8988T (cell line): ENCODE data around the gene EXOSC2.

Experiments
- DNase-seq: peaks from one replicate; pipeline ENCODE4 v3.0.0; 2011

Gene EXOSC2

DNA sequence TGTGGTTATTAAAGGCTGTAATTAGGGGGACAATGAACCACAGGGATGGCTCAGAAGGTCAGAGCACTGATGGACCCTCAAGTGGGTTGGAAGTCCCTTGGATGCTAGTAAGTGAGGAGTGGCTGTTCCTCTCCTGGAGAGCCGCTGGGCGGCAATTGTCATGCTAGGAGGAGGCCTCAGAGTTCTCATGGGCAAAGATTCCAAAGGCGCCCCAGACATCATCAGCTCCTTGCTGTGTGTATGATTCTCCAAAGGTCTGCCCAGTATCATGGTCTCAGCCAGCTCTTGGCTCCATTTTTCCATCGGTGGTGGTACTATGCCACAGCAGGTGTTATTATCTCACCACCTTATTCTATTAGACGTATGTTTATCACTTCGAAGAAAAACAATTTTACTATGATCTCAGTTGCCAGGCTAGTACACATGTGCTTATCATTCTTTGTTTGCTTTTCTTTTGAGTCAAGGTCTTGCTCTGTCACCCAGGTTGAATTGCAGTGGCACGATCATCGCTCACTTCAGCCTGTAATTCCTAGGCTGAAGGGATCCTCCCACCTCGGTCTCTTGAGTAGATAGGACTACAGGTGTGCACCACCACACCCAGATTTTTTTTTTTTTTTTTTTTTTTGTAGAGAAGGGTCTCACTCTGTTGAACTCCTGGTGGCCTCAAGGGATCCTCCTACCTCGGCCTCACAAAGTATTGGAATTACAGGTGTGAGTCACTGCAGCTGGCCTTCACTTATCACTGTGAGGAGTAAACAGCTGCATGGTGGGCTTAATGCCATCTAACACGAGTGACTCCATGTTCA lies 46.8 kb downstream of the EXOSC2 start:
- DNase-seq = no peak

GRCh38 chr9:130741024-130741305 lies 47.4 kb downstream of the EXOSC2 start:
- no peak for DNase-seq

DNA sequence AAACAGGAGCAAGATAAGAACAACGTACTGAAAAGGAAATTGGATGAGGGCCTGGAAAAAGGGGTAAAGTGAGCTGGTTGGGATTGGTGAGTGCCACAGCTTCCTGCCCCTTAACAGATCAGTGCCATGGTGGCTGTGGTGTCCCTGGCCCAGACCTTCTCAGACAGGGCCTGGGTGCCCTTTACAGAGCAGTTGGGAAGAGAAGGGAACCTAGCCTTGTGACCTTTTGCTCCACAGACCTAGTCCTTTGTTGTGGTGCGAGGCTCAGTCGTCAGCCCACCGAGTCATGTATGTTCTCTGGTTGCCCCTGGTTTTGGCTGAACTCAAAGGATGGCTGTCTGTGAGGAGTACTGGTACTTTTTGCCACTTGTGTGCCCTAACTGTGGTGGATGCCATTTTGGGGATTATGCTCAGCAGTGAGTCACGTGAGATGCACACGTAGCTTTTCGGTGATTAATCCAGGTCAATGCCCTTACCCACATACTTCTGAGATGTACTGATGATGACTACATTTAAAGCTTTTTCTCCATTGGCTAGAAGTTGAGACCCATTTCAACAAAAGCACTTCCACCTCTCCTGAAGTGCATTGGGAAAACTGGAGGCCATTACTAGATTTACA lies 48.4 kb downstream of the EXOSC2 start:
- DNase-seq = no peak

DNA sequence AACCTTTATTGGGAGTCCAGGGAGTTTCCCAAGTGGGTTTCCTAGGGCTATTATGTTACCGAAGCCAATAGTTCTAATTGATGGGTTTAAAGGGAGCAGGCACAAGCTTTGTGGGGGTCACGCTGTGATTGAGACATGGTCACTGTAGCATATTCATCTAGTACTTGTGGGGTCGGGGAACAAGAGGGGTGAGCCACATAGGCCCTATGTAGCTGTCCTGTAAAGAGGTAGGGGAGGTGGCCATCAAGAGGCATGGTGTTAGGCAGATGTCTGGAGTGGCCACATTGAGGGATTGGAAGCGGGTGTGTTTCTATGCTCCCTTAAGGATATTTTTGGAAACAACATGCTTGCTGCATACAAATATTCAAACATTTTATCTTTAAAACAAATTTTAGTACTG lies 50.1 kb downstream of the EXOSC2 start:
- no peak for DNase-seq

DNA sequence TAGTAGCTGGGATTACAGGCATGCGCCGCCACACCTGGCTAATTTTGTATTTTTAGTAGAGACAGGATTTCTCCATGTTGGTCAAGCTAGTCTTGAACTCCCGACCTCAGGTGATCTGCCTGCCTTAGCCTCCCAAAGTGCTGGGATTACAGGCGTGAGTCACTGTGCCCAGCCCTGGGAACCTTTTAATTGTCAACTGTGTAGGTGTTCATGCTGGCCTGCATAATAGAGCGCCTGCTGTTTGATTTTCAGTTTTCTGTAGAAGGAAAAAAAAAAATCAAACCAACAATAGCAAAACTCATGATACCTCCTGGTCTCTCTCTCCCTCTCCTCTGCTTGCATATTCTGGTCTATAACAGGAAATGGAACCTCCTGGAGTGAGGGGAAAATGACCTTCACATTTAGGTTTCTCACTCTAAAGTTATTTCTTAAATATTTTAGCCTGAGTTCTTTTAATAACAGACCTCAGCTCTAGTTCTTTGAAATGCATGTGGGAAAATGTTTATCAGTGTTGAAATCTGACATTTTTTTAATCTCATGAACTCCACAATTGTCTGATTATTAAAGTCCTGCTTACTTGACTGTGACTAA lies 51.7 kb downstream of the EXOSC2 start:
- no peak for DNase-seq

GRCh38 chr9:130745829-130746228 lies 52.2 kb downstream of the EXOSC2 start:
- DNase-seq = no peak

- DNase-seq = no peak
Measured at GRCh38 chr9:130746434-130747212, 53.0 kb downstream of the EXOSC2 start.

- DNase-seq = no peak
Measured at GRCh38 chr9:130751631-130752355, 58.2 kb downstream of the EXOSC2 start.
